GM12878 (cell line): ENCODE measurements around the gene MTMR1.

Experiments
- CEBPB ChIP-seq, 2 experiments: fragments of 150-350 bp in 1 of 2; IDR thresholded peaks; 2 replicates each; pipeline ENCODE4 v1.6.1; 2012 to 2014; ENCODE audit warnings: low read depth in 2 of 2, low read length in 2 of 2, borderline replicate concordance in 1 of 2, inconsistent platforms in 1 of 2
- CREB1 ChIP-seq: IDR thresholded peaks from 2 replicates; pipeline ENCODE4 v1.6.1; 2012; ENCODE audit warnings: low read depth, mild to moderate bottlenecking, inconsistent platforms
- JUNB ChIP-seq: IDR thresholded peaks from 2 replicates; pipeline ENCODE4 v1.6.1; 2016; ENCODE audit warnings: antibody characterized with exemption, mild to moderate bottlenecking
- POLR2AphosphoS5 ChIP-seq: IDR thresholded peaks from 2 replicates; pipeline ENCODE4 v1.6.1; 2011; ENCODE audit warnings: mild to moderate bottlenecking, low read length, inconsistent platforms
- TCF3 ChIP-seq: IDR thresholded peaks from 2 replicates; pipeline ENCODE4 v1.6.1; 2012; ENCODE audit warnings: low read depth, mild to moderate bottlenecking, low read length, borderline replicate concordance; ENCODE audit not compliant: insufficient read depth
- TF ChIP-seq, protein P1 (sequence below): fragments of 450-650 bp; IDR thresholded peaks from 2 replicates; pipeline ENCODE4 v1.6.1; 2016; ENCODE audit warnings: mild to moderate bottlenecking, moderate library complexity, borderline replicate concordance
- TF ChIP-seq, protein P2 (sequence below): IDR thresholded peaks from 2 replicates; pipeline ENCODE4 v1.6.1; 2011; ENCODE audit warnings: low read depth, low read length, improper control_type of control experiment, borderline replicate concordance
- TF ChIP-seq, protein P3 (sequence below), 3 experiments: IDR thresholded peaks in 2 of 3; conservative IDR thresholded peaks in 1 of 3; 2 replicates each; pipeline ENCODE4 v1.5.1; 2011; ENCODE audit warnings: low read depth in 3 of 3, low read length in 3 of 3, mild to moderate bottlenecking in 3 of 3, control low read depth in 2 of 3, moderate library complexity in 2 of 3, inconsistent platforms in 1 of 3, mixed read lengths in 1 of 3; ENCODE audit not compliant: control insufficient read depth in 2 of 3, insufficient read depth in 1 of 3; ENCODE audit errors: extremely low read depth in 1 of 3
- TF ChIP-seq, protein P4 (sequence below): IDR thresholded peaks from 2 replicates; pipeline ENCODE4 v1.6.1; 2012; ENCODE audit warnings: low read depth, low read length, improper control_type of control experiment
- TF ChIP-seq, protein P5 (sequence below): fragments of 450-650 bp; IDR thresholded peaks from 2 replicates; pipeline ENCODE4 v1.6.1; 2017; ENCODE audit warnings: low read depth, mild to moderate bottlenecking, moderate library complexity

DNA sequence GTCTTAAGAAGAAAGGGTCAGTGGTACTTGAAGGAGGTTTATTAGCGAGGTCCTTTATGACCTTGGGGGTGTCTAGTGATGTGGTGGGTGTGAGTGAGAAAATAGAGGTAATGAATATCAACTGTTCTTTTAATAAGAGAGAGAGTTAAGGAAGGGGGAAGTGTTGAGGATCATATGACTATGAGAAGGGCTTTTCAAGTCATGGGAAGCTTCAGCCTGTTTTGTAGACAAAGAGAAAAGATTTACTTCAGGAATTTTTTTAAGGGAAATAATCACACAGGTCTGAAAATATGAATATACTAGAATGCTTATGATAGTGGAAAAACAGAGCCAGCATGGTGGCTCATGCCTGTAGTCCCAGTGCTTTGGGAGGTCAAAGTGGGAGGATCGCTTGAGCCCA lies 41.3 kb upstream of the MTMR1 start:
- TF ChIP-seq JUNB (no peak), CREB1 (no peak), POLR2AphosphoS5 (no peak), TCF3 (no peak), CEBPB (IDR thresholded peaks at IDR 0.05; ENCODE audit: borderline replicate concordance in 1 of 2, low read depth in 2 of 2, low read length in 2 of 2) (no peak)
- TF ChIP-seq, protein P1, sequence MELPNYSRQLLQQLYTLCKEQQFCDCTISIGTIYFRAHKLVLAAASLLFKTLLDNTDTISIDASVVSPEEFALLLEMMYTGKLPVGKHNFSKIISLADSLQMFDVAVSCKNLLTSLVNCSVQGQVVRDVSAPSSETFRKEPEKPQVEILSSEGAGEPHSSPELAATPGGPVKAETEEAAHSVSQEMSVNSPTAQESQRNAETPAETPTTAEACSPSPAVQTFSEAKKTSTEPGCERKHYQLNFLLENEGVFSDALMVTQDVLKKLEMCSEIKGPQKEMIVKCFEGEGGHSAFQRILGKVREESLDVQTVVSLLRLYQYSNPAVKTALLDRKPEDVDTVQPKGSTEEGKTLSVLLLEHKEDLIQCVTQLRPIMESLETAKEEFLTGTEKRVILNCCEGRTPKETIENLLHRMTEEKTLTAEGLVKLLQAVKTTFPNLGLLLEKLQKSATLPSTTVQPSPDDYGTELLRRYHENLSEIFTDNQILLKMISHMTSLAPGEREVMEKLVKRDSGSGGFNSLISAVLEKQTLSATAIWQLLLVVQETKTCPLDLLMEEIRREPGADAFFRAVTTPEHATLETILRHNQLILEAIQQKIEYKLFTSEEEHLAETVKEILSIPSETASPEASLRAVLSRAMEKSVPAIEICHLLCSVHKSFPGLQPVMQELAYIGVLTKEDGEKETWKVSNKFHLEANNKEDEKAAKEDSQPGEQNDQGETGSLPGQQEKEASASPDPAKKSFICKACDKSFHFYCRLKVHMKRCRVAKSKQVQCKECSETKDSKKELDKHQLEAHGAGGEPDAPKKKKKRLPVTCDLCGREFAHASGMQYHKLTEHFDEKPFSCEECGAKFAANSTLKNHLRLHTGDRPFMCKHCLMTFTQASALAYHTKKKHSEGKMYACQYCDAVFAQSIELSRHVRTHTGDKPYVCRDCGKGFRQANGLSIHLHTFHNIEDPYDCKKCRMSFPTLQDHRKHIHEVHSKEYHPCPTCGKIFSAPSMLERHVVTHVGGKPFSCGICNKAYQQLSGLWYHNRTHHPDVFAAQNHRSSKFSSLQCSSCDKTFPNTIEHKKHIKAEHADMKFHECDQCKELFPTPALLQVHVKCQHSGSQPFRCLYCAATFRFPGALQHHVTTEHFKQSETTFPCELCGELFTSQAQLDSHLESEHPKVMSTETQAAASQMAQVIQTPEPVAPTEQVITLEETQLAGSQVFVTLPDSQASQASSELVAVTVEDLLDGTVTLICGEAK, result no peak
- TF ChIP-seq, protein P2, sequence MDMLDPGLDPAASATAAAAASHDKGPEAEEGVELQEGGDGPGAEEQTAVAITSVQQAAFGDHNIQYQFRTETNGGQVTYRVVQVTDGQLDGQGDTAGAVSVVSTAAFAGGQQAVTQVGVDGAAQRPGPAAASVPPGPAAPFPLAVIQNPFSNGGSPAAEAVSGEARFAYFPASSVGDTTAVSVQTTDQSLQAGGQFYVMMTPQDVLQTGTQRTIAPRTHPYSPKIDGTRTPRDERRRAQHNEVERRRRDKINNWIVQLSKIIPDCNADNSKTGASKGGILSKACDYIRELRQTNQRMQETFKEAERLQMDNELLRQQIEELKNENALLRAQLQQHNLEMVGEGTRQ, result no peak
- TF ChIP-seq, protein P3, sequence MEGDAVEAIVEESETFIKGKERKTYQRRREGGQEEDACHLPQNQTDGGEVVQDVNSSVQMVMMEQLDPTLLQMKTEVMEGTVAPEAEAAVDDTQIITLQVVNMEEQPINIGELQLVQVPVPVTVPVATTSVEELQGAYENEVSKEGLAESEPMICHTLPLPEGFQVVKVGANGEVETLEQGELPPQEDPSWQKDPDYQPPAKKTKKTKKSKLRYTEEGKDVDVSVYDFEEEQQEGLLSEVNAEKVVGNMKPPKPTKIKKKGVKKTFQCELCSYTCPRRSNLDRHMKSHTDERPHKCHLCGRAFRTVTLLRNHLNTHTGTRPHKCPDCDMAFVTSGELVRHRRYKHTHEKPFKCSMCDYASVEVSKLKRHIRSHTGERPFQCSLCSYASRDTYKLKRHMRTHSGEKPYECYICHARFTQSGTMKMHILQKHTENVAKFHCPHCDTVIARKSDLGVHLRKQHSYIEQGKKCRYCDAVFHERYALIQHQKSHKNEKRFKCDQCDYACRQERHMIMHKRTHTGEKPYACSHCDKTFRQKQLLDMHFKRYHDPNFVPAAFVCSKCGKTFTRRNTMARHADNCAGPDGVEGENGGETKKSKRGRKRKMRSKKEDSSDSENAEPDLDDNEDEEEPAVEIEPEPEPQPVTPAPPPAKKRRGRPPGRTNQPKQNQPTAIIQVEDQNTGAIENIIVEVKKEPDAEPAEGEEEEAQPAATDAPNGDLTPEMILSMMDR (IDR thresholded peaks at IDR 0.05 in 2 of 3, conservative IDR thresholded peaks at IDR 0.05 in 1 of 3; ENCODE audit: control insufficient read depth in 2 of 3, extremely low read depth in 1 of 3, insufficient read depth in 1 of 3, low read depth in 3 of 3, low read length in 3 of 3), result no peak
- TF ChIP-seq, protein P4, sequence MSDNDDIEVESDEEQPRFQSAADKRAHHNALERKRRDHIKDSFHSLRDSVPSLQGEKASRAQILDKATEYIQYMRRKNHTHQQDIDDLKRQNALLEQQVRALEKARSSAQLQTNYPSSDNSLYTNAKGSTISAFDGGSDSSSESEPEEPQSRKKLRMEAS, result no peak
- TF ChIP-seq, protein P5, sequence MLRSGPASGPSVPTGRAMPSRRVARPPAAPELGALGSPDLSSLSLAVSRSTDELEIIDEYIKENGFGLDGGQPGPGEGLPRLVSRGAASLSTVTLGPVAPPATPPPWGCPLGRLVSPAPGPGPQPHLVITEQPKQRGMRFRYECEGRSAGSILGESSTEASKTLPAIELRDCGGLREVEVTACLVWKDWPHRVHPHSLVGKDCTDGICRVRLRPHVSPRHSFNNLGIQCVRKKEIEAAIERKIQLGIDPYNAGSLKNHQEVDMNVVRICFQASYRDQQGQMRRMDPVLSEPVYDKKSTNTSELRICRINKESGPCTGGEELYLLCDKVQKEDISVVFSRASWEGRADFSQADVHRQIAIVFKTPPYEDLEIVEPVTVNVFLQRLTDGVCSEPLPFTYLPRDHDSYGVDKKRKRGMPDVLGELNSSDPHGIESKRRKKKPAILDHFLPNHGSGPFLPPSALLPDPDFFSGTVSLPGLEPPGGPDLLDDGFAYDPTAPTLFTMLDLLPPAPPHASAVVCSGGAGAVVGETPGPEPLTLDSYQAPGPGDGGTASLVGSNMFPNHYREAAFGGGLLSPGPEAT, result no peak
